ENCODE data around the gene IRF2BP1.

Gene IRF2BP1

DNA sequence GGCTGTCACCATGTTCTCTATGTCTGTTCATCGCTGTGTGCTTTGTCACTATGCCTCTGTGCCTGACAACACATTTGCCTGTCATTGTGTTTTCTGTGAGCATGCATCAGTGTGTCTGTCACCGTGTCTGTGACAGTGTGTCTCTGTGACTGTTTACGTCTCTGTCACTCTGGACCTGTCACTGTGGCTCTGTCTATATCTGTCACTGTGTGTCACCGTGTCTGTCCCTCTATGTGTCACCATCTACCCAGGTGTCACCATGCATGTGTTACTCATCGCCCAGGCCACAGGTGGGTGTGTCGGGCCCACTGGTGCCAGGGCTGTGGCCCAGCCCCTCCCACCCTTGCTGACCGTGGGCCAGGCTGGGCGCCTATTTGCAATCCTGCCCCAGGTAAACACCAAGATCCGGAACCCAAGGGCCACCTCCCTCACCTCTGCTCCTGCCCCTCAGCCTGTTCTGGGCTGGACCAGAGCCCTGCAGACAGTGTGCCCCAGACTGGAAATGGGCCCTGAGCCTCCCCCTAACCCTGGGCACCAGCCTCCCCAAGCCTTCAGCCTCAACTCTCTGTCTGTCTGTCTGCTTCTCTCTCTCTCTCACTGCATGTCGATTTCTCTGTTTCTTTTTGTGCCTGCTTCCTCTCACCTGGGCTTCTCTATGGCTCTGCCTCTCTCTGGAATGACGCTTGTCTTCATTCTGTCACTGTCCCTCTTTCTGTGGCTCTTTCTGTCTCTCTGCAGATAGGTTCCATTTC lies 7.7 kb downstream of the IRF2BP1 start (continued):
- TF ChIP-seq, protein P1, sequence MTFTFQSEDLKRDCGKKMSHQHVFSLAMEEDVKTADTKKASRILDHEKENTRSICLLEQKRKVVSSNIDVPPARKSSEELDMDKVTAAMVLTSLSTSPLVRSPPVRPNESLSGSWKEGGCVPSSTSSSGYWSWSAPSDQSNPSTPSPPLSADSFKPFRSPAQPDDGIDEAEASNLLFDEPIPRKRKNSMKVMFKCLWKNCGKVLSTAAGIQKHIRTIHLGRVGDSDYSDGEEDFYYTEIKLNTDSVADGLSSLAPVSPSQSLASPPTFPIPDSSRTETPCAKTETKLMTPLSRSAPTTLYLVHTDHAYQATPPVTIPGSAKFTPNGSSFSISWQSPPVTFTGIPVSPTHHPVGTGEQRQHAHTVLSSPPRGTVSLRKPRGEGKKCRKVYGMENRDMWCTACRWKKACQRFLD (tag by site-specific recombination; IDR thresholded peaks at IDR 0.05): no peak

- Histone ChIP-seq H3K27ac (ENCODE audit: extremely low read depth, low read depth, low read length) (no peak overlapping the region), H3K4me3 (ENCODE audit: low read depth, low read length) (no peak overlapping the region), H3K36me3 (ENCODE audit: control insufficient read depth in 2 of 2, insufficient read depth in 1 of 2, low read length in 2 of 2) (no peaks in the 10 kb centered on the region), H3K9me3 (ENCODE audit: control insufficient read depth, insufficient read depth, low read depth, low read length) (no peaks in the 10 kb centered on the region), H3K4me1 (ENCODE audit: control insufficient read depth, insufficient read depth, low read length) (no peaks in the 10 kb centered on the region)
- TF ChIP-seq, protein P2, sequence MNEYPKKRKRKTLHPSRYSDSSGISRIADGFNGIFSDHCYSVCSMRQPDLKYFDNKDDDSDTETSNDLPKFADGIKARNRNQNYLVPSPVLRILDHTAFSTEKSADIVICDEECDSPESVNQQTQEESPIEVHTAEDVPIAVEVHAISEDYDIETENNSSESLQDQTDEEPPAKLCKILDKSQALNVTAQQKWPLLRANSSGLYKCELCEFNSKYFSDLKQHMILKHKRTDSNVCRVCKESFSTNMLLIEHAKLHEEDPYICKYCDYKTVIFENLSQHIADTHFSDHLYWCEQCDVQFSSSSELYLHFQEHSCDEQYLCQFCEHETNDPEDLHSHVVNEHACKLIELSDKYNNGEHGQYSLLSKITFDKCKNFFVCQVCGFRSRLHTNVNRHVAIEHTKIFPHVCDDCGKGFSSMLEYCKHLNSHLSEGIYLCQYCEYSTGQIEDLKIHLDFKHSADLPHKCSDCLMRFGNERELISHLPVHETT (tag by site-specific recombination; IDR thresholded peaks at IDR 0.05): no peak
- peak; percentile 33; the same call in 1 of the 2 replicates for TF ChIP-seq PATZ1 (tag by site-specific recombination; IDR thresholded peaks at IDR 0.05)
- TF ChIP-seq ZNF19 (tag by site-specific recombination; IDR thresholded peaks at IDR 0.05; ENCODE audit: low read depth): no peak
- peak; percentile 72 for TF ChIP-seq ZNF398 (tag by site-specific recombination; IDR thresholded peaks at IDR 0.05)
- POLR2A ChIA-PET: no interaction called here
- CTCF ChIA-PET: interaction anchor here (0.6 kb wide), 1 partner anchor 13 kb away, joined by 4 read pairs; the partner anchor contains the start of gene FOXA3
Observed at GRCh38 chr19:45876411-45877197, 9.3 kb downstream of the IRF2BP1 start.

DNA sequence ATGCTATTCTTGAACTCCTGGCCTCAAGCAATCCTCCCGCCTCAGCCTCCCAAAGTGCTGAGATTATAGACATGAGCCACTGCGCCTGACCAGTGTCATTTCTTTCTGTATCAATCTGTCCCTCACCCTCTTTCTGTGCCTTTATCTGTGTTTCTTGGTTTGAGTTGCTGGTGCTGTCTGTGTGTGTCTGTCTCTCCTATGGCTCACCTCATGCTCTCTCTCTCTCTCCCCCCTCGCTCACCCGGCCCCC lies 9.9 kb downstream of the IRF2BP1 start:
- ChIA-PET POLR2A (no interaction called here), CTCF (no interaction called here)
- no peaks in the 10 kb centered on the region for H3K36me3 ChIP-seq (ENCODE audit: control insufficient read depth in 2 of 2, insufficient read depth in 1 of 2, low read length in 2 of 2)
- H3K9me3 ChIP-seq (ENCODE audit: control insufficient read depth, insufficient read depth, low read depth, low read length): no peaks in the 10 kb centered on the region
- no peak overlapping the region for H3K27ac ChIP-seq (ENCODE audit: extremely low read depth, low read depth, low read length)
- H3K4me1 ChIP-seq (ENCODE audit: control insufficient read depth, insufficient read depth, low read length): no peaks in the 10 kb centered on the region
- no peak overlapping the region for H3K4me3 ChIP-seq (ENCODE audit: low read depth, low read length)
- TF ChIP-seq ZNF26 (tag by site-specific recombination; IDR thresholded peaks at IDR 0.05): no peak

DNA sequence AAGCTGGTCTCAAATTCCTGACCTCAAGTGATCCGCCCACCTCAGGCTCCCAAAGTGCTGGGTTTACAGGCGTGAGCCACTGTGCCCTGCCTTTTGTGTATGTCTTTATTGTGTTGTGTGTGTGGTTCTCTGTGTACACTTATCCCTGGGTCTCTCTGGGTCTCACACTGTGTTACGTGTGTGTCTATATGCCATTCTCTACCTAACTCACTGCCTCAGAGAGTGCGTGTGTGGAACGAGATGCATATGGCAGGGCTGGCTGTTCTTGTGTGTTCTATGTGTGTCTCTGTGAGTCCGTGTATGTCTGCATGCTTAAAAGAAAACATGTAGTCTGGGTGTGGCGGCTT lies 11.3 kb downstream of the IRF2BP1 start:
- H3K9me3 ChIP-seq (ENCODE audit: control insufficient read depth, insufficient read depth, low read depth, low read length): no peaks in the 10 kb centered on the region
- CTCF ChIA-PET: interaction anchor here (0.8 to 1.2 kb wide), 4 partner anchors 9 to 203 kb away, joined by 4 read pairs; no protein-coding TSS in a partner anchor
- TF ChIP-seq, protein P3, sequence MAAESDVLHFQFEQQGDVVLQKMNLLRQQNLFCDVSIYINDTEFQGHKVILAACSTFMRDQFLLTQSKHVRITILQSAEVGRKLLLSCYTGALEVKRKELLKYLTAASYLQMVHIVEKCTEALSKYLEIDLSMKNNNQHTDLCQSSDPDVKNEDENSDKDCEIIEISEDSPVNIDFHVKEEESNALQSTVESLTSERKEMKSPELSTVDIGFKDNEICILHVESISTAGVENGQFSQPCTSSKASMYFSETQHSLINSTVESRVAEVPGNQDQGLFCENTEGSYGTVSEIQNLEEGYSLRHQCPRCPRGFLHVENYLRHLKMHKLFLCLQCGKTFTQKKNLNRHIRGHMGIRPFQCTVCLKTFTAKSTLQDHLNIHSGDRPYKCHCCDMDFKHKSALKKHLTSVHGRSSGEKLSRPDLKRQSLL (tag by site-specific recombination; IDR thresholded peaks at IDR 0.05): no peak
- no peak for TF ChIP-seq GLIS1 (tag by site-specific recombination; IDR thresholded peaks at IDR 0.05)
- TF ChIP-seq ZNF394 (tag by site-specific recombination; IDR thresholded peaks at IDR 0.05; ENCODE audit: borderline replicate concordance): no peak
- TF ChIP-seq YY2 (tag by site-specific recombination; IDR thresholded peaks at IDR 0.05): no peak
- POLR2A ChIA-PET: no interaction called here
- no peak overlapping the region for H3K27ac ChIP-seq (ENCODE audit: extremely low read depth, low read depth, low read length)
- no peaks in the 10 kb centered on the region for H3K4me1 ChIP-seq (ENCODE audit: control insufficient read depth, insufficient read depth, low read length)
- no peaks in the 10 kb centered on the region for H3K36me3 ChIP-seq (ENCODE audit: control insufficient read depth in 2 of 2, insufficient read depth in 1 of 2, low read length in 2 of 2)
- H3K4me3 ChIP-seq (ENCODE audit: low read depth, low read length): no peak overlapping the region

All from HEK293 (cell line).